LNCAP (cell line): ENCODE data around the gene TSSK2.

Experiments
- CTCF ChIP-seq: fragments of 450-650 bp; IDR thresholded peaks from 2 replicates; pipeline ENCODE4 v1.5.1; 2017; ENCODE audit warnings: mild to moderate bottlenecking

The TSSK2 gene

GRCh38 chr22:19174106-19175025, 43.3 kb downstream of the TSSK2 start:
- TF ChIP-seq CTCF, result no peak

- TF ChIP-seq CTCF, result no peak
These were observed 44.0 kb downstream of the TSSK2 start for GRCh38 chr22:19175026-19175601.

GRCh38 chr22:19175602-19176174, 44.6 kb downstream of the TSSK2 start:
- no peak for TF ChIP-seq CTCF

GRCh38 chr22:19176175-19176643, 45.1 kb downstream of the TSSK2 start:
- no peak for TF ChIP-seq CTCF

GRCh38 chr22:19176732-19177131, 45.6 kb downstream of the TSSK2 start:
- no peak for TF ChIP-seq CTCF

GRCh38 chr22:19177164-19178064, 46.3 kb downstream of the TSSK2 start:
- no peak for TF ChIP-seq CTCF
